NCI-H2081 treated with DMSO at 0.1 percent for 48 hours (cell line): Measurements from ENCODE around the gene MGAT5.
"Not testable (repeated sequence)": the region's sequence is repeated elsewhere in the genome, so short reads cannot be mapped to it uniquely, and the experiment has no call there.

Experiments
- DNase-seq: peaks from one replicate; lab custom pipeline; 2025; lab: John Stamatoyannopoulos, UW

MGAT5 gene

GRCh38 chr2:134469516-134470115 lies 215.7 kb downstream of the MGAT5 start:
- DNase-seq = no peak

- no peak for DNase-seq
Measured at GRCh38 chr2:134470561-134471168, 216.8 kb downstream of the MGAT5 start.

- not testable (repeated sequence) for DNase-seq
Measured at GRCh38 chr2:134476982-134477381, 223.1 kb downstream of the MGAT5 start.

GRCh38 chr2:134479696-134480330 lies 225.9 kb downstream of the MGAT5 start:
- no peak for DNase-seq

- DNase-seq = no peak
Measured at GRCh38 chr2:134482131-134482723, 228.4 kb downstream of the MGAT5 start.

- no peak for DNase-seq
Measured at GRCh38 chr2:134482766-134483340, 229.0 kb downstream of the MGAT5 start.

GRCh38 chr2:134489732-134490384 lies 236.0 kb downstream of the MGAT5 start:
- no peak for DNase-seq

GRCh38 chr2:134490559-134490958 lies 236.7 kb downstream of the MGAT5 start:
- DNase-seq = no peak

GRCh38 chr2:134491022-134491421 lies 237.2 kb downstream of the MGAT5 start:
- DNase-seq = no peak

GRCh38 chr2:134491771-134492441 lies 238.0 kb downstream of the MGAT5 start:
- DNase-seq = peak; percentile 81

- no peak for DNase-seq
Measured at GRCh38 chr2:134493797-134494196, 239.9 kb downstream of the MGAT5 start.

- DNase-seq = no peak
Measured at GRCh38 chr2:134498654-134499053, 244.8 kb downstream of the MGAT5 start.

GRCh38 chr2:134499307-134499926 lies 245.5 kb downstream of the MGAT5 start:
- no peak for DNase-seq

GRCh38 chr2:134500211-134500935 lies 246.5 kb downstream of the MGAT5 start:
- no peak for DNase-seq

GRCh38 chr2:134501476-134502091 lies 247.7 kb downstream of the MGAT5 start:
- no peak for DNase-seq

- no peak for DNase-seq
Measured at GRCh38 chr2:134502104-134502503, 248.2 kb downstream of the MGAT5 start.
